HG03175 (cell line): Measurements from ENCODE around the gene APMAP.

Source experiments
- ATAC-seq: cut with Tn5 transposase; IDR thresholded peaks from one replicate; pipeline ENCODE4 v1.9.1; 2021; ENCODE audit warnings: mild to moderate bottlenecking, moderate library complexity; ENCODE audit not compliant: unreplicated experiment

APMAP gene

DNA sequence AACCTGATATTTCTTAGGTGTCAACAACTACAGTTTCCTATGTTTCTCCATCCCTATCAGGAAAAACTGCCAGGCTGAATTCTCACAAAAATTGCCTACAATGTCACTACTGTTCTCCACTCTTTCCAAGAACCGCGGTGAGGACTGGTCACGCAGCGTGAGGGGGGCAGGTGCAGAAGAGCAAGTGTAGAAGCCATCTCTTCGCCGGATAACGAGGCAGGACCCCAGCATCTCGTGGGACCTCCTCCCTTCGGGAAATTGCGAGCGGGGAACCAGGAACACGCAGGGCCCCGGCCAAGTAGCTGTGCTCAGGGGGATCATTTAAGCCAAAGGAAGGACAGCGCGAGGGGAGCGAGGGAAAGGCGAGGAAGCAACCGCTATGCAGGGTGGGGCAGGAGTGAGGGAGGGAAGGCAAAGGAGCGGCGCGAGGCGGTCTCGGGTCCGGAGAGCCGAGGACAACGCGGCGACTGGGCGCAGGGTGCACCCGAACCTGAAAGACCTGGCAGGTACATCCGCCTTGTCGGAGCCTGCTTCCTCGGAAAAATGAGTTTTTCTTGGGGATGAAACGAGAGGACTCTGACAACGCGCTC, 559 bp downstream of the APMAP start:
- ATAC-seq = peak; percentile 33

DNA sequence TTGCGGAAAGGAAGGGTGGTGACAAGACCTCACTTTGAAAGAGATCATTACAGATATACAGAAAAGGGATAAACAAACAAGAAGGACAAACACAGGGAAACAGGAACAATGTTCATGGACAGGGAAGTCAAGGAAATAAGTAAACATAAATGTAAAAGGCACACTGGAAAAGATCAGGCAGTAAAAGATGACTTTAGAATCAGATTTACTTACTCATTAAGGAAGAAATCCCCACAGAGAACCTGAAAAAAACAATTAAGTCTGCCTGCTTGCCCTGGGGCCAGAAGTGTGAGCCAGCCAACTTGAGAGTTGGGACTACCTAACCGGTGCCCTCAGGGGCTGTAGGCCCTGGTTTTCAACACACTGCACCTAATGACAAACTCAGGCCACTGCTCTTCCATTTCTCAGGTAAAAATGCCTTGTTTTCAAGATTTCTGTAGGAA, 1.7 kb downstream of the APMAP start:
- no peak for ATAC-seq

DNA sequence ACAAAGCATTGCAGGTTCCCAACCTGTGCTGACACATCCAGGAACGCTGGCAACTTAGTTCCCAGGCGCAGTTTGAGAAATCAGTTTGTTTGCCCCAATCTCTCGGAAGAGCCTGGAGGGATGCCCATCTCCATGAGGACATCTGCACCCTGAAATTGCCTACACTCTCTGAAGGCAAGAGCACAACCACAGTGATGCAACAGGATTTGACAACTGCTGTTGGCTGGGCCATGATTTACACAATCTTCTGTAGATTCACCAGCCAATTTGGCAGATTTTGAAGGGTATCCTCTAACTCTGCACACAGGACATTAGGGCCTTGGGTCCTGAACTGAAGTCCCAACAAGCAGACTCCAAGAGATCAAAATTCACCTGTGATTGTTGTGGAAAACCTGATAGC, 3.4 kb downstream of the APMAP start:
- no peak for ATAC-seq

DNA sequence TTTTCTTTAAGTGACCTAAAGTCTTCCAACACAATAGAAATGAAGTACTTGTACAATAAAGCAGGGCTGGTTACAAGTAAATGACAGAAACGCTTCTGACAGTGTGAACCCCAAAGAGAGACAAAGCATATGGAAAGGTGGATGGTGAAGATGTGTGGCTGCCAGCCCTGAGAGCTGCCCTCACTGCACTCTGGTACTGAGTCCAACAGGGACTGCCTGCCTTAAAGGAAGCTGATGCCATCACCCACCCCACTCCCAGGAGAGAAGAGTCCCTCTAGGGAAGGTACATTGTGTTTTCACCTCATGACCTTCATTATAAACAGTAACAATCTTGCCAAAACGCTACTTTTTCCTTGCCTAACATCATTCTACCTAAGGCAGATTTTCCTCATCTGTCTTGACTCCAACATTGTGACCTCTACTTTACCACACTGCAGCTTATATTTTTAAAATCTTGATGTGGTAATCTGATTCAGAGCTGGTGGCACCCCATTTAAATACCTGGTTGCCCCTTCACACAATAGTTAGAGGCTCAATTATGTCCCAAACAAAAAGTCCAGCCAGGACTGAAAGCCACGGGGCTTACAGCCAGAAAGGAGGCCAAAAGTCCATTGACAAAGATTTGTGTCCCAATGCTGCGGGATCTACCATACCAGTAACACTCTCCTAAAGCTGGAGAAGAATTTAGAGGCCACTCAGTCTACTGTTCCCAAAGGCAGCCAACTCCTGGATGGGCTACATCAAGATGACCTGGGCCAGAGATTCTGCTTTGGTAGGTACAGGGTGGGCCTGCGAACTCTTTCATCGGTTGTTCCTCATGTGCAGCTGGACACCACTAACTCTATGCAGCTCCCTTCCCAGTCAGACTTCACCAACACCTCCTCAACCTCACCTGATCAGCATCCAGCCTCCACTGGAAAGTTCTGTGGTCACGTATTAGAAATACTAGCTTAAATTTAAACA, 4.4 kb downstream of the APMAP start:
- no peak for ATAC-seq

DNA sequence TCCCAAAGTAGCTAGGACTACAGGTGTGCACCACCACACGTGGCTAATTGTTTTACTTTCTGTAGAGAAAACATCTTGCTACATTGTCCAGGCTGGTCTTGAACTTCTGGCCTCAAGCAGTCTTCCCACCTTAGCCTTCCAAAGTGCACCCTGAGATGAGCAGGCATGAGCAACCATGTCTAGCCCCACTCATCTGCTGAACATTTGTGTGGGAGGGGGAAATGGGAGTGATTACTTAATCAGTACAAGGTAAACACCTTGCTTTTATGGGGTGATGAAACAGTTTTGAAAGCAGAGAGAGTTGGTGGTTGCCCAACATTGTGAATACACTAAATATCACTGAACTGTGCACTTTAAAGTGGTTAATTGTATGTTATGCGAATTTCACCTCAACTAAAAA, 5.3 kb downstream of the APMAP start:
- no peak for ATAC-seq

DNA sequence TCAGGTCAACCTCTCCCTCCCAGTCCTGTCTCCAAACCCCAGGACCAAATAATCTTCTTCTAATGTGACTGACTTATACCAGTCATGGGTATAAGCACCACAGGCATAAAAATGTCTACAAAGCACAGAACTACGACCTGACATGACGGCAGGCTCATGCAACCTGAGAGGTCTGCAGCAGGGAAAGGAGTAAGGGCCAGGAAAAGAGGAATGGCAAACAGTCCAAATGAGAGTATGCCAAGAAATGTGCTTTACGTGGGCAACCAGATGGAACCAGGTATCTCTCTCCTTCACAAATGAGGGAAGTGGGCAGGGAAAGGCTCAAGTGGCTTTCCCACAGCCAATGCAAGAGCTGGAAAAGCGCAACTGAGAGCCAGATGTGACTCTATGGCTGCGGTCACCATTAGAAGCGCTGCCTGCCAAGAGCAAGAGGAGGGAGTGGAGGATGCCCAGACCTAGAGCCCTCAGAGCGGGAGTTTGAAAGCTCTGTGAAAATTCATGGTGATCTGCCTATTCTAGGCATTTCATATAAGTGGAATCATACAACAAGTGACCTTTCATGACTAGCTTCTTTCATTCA, 6.0 kb downstream of the APMAP start:
- ATAC-seq = no peak

DNA sequence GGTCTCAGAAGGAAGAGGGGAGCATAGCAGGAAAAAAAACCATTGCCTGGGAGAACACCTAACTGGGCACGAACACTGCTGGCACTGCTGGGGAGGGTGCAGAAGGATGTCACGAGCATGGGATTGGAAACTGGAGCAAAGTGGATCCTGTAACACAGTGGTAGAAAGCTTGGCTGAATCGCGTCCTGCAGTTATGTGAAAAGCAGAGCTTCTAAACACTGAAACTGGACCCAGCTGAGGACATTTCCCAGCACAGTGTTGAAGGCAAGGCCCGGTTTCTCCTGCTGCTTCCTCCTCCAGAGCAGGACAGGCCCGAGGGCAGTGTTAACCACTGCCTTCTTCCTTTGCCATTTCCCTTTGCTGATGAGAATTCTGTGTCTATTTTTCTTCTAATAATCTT, 6.7 kb downstream of the APMAP start:
- ATAC-seq = no peak

DNA sequence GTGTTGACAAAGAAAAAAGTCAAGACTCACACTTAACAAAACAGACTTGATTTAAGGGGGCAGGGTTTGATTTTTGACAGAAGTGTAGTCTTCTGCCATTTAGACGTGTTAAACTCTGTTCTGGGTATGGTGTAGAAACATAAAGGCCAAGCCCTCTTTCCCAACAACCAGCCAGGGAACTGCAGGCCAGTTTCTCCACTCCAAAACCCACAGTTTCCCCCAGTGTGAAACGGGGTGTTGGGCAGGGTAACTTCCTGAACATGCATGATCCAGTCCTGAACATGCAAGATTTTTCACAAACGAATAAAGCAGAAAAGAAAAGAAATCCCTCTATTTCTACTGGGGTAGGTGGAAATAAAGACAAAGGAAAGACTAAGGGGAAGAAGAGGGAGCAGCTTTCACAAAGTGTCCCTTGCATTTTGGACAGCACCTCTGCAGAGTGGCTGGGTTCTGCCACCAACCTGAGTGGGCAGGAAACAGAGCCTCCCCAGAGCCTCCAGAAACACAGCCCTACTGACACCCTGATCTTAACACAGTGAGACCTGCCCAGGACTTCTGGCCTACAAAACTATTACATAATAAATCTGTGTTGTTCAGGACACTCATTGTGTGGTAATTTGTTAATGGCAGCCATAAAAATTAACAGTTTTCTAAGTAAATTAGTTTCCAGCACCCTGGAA, 7.5 kb downstream of the APMAP start:
- ATAC-seq = no peak

DNA sequence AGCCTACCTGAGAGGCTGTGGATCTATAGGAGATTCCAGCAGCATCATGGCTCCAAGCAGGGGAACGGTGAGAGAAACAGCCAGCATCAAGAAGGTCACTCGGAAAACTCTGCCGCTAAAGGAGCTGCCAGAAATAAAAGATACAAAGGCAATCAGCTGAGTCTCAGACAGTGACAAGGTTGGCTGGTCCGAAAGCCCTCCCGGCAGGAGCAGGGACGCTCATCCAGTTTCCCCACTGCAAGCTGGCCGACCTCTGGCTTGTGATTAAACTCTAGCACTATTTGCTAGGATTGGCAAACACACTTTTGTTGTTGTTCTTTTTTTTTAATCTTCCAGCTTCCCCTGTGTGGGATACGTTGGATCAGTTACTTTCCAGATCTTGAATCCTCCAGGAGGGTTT, 8.7 kb downstream of the APMAP start:
- no peak for ATAC-seq

DNA sequence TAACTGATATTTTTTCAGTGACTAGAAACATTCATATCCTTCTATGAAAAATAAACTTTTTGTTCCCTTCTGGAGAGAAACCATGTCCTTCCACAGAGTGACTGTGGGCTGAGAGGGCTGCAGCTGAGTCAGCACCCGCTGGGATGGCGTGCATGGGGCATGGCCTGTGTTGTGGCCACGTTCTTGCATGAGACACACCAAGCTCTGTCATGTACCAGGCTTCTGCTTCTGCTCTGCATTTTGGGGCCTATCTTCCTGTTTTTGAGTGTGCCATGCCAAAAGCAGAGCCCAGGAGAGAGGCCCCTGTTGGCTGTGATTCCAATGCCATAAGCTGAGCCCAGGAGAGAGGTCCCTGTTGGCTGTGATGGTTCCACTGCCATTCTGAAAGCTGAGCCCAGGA, 10.8 kb downstream of the APMAP start:
- no peak for ATAC-seq

DNA sequence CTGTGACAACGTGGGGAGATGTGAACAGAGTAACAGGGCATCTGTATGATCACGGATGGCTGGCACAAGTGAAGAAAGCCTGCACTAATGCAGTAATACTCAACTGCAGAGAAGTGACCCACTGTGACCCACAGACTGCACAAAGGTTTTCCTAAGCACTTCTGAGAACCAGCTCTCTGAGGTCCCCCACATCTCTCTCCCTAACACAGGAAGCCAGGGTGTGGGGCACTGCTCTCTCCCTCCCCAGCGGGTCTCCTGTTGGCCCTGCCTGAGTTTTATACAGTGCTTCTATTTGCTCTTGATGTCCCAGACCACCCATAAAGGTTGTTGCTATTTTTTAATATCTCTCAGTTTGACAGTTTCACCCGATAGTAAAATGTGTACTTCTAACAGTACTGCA, 11.3 kb downstream of the APMAP start:
- no peak for ATAC-seq

DNA sequence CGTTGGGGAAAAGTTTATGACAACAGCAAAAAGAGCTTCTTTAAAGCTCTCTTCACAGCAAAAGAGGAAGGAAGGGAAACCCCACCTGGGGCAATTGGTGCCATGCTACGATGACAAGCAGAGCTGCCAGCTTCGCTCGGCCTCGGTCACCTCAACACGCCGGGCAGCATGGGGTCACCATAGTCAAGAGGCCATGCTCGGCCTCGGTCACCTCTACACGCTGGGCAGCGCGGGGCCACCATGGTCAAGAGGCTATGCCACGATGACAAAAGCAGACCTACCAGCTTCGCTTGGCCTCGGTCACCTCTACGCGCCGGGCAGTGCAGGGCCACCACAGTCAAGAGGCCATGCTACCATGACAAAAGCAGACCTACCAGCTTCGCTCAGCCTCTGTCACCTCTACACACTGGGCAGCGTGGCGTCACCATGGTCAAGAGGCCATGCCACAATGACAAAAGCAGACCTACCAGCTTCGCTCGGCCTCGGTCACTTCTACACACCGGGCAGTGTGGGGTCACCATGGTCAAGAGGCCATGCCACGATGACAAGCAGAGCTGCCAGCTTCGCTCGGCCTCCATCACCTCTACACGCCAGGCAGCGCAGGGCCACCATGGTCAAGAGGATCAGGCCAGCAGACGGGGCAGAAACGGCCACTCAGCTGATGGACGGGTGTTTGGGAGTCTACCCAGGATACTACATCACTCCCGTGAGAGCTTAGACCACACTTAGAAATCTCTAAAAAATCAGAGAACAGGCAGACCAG, 12.1 kb downstream of the APMAP start:
- no peak for ATAC-seq

DNA sequence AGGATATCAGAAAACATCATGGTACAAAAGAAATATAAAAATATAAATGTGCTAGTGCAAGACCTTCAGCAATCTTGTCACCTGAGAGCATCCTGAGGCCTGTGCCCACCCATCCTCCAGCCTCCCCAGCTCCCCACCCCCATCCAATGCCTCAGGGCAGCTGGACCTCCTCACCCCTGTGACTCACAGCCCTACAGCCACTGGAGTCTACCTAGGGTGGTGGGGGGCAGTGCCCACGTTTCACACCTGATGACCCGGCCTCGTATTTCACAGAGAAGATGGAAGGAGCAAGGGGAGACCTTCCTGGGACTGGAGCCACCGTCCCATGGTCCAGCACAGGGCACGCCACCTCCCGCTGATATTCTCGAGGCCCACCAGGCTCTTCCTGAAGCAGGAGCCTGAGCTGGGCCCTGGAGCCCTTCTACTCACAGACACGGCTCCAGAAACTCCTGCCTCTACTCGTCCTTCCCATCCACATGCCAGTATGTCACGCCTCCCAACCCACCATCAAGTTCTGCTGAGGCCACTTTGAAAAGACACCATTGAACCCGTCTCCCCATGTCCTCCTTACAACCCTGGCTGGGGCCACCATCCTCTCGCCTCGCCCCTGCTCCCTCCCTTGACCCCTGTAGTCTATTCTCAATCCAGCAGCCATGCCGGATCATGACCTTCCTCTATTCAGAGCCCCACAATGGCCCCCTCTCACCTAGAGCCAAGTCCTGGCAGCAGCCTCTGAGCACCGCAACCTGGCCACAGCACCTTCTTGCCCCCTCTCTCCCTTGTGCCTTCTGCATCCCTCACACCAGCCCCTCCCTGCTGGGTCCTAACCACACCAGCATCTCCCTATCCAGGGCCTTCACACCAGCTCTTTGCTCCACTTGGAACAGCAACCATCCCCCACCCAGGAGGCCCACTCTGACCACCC, 13.3 kb downstream of the APMAP start:
- ATAC-seq = no peak

DNA sequence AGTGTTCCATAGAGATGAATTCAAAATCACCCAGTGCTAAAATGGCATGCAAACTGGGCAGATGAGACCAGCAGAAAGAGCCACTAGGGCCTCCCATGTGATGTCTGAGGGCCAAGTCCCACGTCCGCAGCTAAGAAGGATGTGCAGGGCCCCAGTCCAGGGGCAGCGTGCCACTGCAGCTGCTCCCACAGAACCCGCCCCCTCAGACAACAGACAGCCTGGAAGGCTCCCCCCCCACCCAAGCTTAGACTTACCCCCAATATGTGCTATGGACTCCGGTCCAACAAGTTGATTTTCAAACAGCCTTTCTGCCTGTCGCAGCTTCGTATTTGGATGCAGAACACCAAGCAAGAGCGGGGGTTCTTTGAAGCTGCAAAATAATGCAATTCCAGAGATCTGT, 14.0 kb downstream of the APMAP start:
- ATAC-seq = no peak

DNA sequence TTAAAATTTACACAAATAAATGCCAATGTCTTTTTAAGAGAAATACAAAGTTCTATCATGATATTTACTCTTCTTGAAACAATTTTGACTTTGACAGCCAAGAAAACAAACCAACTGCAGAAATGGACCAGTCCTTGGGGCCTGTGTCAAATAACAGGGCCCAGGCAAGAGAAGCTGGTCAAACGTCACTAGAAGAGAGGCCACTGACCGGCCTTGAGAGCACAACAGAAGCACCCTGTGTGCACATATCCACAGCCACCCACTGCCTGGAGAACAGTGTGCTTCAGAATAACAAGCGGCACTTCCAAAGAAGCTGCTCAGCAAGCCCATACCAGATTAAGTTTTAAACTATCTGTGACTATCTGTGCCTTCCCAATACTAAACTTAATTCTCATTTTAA, 14.8 kb downstream of the APMAP start:
- ATAC-seq = no peak

DNA sequence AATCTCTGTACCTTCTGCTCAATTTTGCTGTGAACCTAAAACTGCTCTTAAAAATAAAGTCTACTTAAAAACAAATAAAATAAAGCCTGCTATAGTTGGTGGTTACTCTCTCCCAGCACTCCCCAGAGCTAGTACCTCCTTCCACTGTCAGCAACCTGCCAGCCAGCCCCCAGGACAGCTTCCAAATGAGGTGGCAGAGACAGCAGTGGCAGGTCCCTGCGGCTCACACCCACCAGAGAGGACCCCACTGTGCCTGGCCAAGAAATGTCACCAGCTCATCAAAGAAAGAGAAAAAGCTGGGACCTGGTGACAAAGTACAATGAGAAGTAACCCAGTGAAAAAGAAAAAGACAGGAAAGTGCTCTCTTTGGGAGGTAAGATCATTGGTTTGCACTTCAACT, 15.2 kb downstream of the APMAP start:
- no peak for ATAC-seq

DNA sequence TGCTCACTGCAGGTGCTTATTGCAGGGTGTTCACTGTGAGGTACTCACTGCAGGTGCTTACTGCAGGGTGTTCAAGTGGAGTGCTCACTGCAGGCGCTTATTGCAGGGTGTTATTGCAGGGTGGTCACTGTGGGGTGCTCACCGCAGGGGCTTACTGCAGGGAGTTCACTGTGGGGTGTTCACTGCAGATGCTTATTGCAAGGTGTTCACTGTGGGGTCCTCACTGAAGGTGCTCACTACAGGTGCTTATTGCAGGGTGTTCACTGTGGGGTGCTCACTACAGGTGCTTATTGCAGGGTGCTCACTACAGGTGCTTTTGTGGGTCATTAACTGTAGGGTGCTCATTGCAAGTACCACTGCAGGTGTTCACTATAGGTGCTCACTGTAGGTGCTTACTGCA, 20.2 kb downstream of the APMAP start:
- no peak for ATAC-seq

DNA sequence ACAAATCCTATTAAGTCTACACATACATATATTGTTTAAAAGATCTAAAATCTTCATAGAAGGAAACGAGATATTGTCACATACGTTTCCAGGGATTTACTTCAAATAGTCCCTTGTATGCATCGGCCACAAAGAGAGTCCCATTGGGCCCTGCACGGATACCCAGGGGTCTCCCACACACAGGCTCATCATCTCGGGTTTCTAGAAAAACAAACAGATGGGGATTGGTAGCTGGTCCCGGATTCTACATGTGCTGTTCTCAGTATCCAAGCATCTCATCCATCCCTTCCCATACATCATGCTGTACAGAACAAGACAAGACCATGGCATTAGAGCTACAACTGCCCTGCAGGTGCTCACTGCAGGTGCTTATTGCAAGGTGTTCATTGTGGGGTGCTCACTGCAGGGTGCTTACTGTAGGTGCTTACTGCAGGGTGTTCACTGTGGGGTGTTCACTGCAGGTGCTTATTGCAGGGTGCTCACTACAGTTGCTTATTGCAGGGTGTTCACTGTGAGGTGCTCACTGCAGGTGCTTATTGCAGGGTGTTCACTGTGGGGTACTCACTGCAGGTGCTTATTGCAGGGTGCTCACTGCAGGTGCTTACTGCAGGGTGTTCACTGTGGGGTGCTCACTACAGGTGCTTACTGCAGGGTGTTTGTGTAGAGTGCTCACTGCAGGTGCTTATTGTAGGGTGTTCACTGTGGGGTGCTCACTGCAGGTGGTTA, 21.0 kb downstream of the APMAP start:
- ATAC-seq = no peak

DNA sequence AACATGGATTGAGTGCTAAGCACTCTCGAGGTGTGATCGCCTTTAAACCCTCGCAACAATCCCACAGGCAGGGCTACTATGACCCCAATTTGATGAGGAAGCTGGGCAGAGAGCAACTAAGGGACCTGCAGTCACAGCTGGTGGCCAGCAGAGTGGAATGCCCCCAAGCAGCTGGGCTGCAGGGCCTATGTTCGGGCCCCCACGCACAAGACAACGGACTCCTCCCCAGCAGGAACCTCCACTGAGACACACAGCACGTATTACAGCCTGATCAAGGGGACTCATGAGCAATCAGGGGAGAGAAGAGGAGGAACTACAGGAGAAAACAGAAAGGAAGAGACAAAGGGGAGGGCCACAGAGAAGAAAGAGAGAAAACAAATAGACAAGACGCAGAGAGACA, 21.8 kb downstream of the APMAP start:
- no peak for ATAC-seq
